MM.1S (cell line): ENCODE measurements around the gene PARVA.

ENCODE experiments used
- DNase-seq: peaks from one replicate; pipeline ENCODE4 v3.0.0-alpha.2; 2015
- H2AFZ ChIP-seq: fragments of 300-600 bp; sonication (generic); 2 replicates; pipeline ENCODE4 v1.6.0; 2016; ENCODE audit warnings: antibody characterized with exemption, low read length
- H3F3A ChIP-seq: fragments of 300-600 bp; sonication (generic); 2 replicates; pipeline ENCODE4 v1.6.1; 2016; ENCODE audit warnings: mild to moderate bottlenecking, antibody characterized with exemption, low read length, moderate library complexity, mixed read lengths; ENCODE audit not compliant: insufficient read depth
- H3K27ac ChIP-seq: fragments of 300-600 bp; sonication (generic); 2 replicates; pipeline ENCODE4 v1.5.1; 2016; ENCODE audit warnings: mild to moderate bottlenecking, low read length
- H3K27me3 ChIP-seq: fragments of 300-600 bp; sonication (generic); replicated peaks from 2 replicates; pipeline ENCODE4 v1.6.0; 2016; ENCODE audit warnings: low read length; ENCODE audit not compliant: insufficient read depth
- H3K36me3 ChIP-seq: fragments of 300-600 bp; sonication (generic); replicated peaks from 2 replicates; pipeline ENCODE4 v1.6.1; 2016; ENCODE audit warnings: mild to moderate bottlenecking, low read length, mixed read lengths; ENCODE audit not compliant: insufficient read depth
- H3K4me1 ChIP-seq: fragments of 300-600 bp; sonication (generic); 2 replicates; pipeline ENCODE4 v1.6.1; 2016; ENCODE audit warnings: low read length, mixed read lengths
- H3K4me2 ChIP-seq: fragments of 300-600 bp; sonication (generic); 2 replicates; pipeline ENCODE4 v1.6.0; 2016; ENCODE audit warnings: low read depth, low read length
- H3K4me3 ChIP-seq: fragments of 300-600 bp; sonication (generic); 2 replicates; pipeline ENCODE4 v1.5.1; 2016; ENCODE audit warnings: low read length, mixed read lengths
- H3K79me2 ChIP-seq: fragments of 300-600 bp; sonication (generic); 2 replicates; pipeline ENCODE4 v1.6.1; 2016; ENCODE audit warnings: mixed run types, low read length, mixed read lengths
- H3K9ac ChIP-seq: fragments of 300-600 bp; sonication (generic); 2 replicates; pipeline ENCODE4 v1.6.1; 2016; ENCODE audit warnings: low read length, mixed read lengths
- H3K9me2 ChIP-seq: fragments of 300-600 bp; sonication (generic); replicated peaks from 2 replicates; pipeline ENCODE4 v1.6.1; 2016; ENCODE audit warnings: mild to moderate bottlenecking, low read length, mixed read lengths; ENCODE audit not compliant: insufficient read depth
- H3K9me3 ChIP-seq: fragments of 300-600 bp; sonication (generic); replicated peaks from 2 replicates; pipeline ENCODE4 v1.6.1; 2016; ENCODE audit warnings: mild to moderate bottlenecking, low read length, mixed read lengths; ENCODE audit not compliant: insufficient read depth
- H4K20me1 ChIP-seq: fragments of 300-600 bp; sonication (generic); 2 replicates; pipeline ENCODE4 v1.6.1; 2016; ENCODE audit warnings: mild to moderate bottlenecking, low read length, moderate library complexity, mixed read lengths; ENCODE audit not compliant: insufficient read depth
- CTCF ChIP-seq: fragments of 300-600 bp; sonication (generic); IDR thresholded peaks from 2 replicates; pipeline ENCODE4 v1.5.1; 2016; ENCODE audit warnings: antibody characterized with exemption, low read length, mixed read lengths
- EZH2 ChIP-seq: fragments of 300-600 bp; sonication (generic); optimal IDR thresholded peaks from 2 replicates; pipeline ENCODE3; 2017; ENCODE audit warnings: low read depth, mild to moderate bottlenecking, antibody characterized with exemption, low read length, mixed read lengths
- EZH2phosphoT487 ChIP-seq: fragments of 300-600 bp; sonication (generic); IDR thresholded peaks from 2 replicates; pipeline ENCODE4 v1.6.1; 2018; ENCODE audit warnings: antibody characterized with exemption, low read length

The PARVA gene

DNA sequence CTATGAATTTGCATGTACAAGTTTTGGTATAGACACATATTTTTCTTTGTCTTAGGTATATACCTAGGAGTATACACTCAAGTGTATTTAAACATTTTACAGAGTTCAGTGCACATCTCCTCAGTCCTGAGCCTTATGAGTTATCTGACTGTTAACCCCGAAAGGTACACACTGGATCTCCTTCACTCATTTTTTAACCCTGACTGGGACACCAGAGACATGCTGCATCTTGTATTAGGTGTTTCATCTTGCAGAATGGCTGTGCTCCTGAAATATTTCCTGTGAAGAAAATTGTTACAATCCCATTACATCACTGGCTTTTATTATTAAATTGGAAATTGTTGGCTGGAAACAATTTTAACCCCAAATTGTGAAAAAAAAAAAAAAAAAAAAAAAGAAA lies 15.3 kb downstream of the PARVA start:
- no peaks in the 10 kb centered on the region for H3K79me2 ChIP-seq
- H4K20me1 ChIP-seq = no peaks in the 10 kb centered on the region
- no peak overlapping the region for H3K4me2 ChIP-seq
- no peak overlapping the region for H3K9ac ChIP-seq
- no peak for TF ChIP-seq EZH2
- H3K9me3 ChIP-seq = no peaks in the 10 kb centered on the region
- H3K36me3 ChIP-seq = no peaks in the 10 kb centered on the region
- no peak for DNase-seq
- H3K27me3 ChIP-seq = no peaks in the 10 kb centered on the region
- no peak overlapping the region for H3K27ac ChIP-seq
- no peaks in the 10 kb centered on the region for H3K4me1 ChIP-seq
- H3F3A ChIP-seq = no peaks in the 10 kb centered on the region
- H3K9me2 ChIP-seq = no peaks in the 10 kb centered on the region
- no peak overlapping the region for H3K4me3 ChIP-seq
- no peak overlapping the region for H2AFZ ChIP-seq

GRCh38 chr11:12393691-12394090 lies 16.3 kb downstream of the PARVA start:
- no peak for TF ChIP-seq EZH2
- no peak for TF ChIP-seq EZH2phosphoT487
- TF ChIP-seq CTCF = no peak
- no peak overlapping the region for H3K4me3 ChIP-seq

DNA sequence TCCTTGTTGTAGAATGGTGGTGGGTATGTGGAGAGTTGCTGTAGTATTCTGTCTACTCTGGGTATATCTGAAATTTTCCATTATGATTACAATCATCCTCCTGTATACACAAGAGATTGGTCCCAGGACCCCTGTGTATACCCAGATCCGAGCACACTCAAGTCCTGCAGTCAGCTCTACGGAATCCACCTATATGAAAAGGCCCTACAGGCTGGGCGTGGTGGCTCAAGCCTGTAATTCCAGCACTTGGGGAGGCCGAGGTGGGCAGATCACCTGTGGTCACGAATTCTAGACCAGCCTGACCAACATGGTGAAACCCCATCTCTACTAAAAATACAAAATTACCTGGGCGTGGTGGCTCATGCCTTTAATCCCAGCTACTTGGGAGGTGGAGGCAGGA lies 17.2 kb downstream of the PARVA start:
- H3K4me3 ChIP-seq = no peak overlapping the region
- H3K36me3 ChIP-seq = no peaks in the 10 kb centered on the region
- no peaks in the 10 kb centered on the region for H3K79me2 ChIP-seq
- no peak overlapping the region for H3K4me2 ChIP-seq
- H3K9ac ChIP-seq = no peak overlapping the region
- no peak overlapping the region for H2AFZ ChIP-seq
- H3K9me3 ChIP-seq = no peaks in the 10 kb centered on the region
- H3F3A ChIP-seq = no peaks in the 10 kb centered on the region
- no peak for DNase-seq
- no peaks in the 10 kb centered on the region for H3K9me2 ChIP-seq
- no peak overlapping the region for H3K27ac ChIP-seq
- no peaks in the 10 kb centered on the region for H3K27me3 ChIP-seq
- no peaks in the 10 kb centered on the region for H3K4me1 ChIP-seq
- TF ChIP-seq EZH2phosphoT487 (no peak), CTCF (no peak), EZH2 (no peak)
- no peaks in the 10 kb centered on the region for H4K20me1 ChIP-seq

More at GRCh38 chr11:12393691-12394090, 16.3 kb downstream of the PARVA start:
- Histone ChIP-seq H3K9me3 (no peaks in the 10 kb centered on the region), H4K20me1 (no peaks in the 10 kb centered on the region), H3K4me2 (no peak overlapping the region), H3K27ac (no peak overlapping the region), H3K9ac (no peak overlapping the region), H3K4me1 (no peaks in the 10 kb centered on the region), H3F3A (no peaks in the 10 kb centered on the region), H2AFZ (no peak overlapping the region), H3K9me2 (no peaks in the 10 kb centered on the region), H3K79me2 (no peaks in the 10 kb centered on the region), H3K36me3 (no peaks in the 10 kb centered on the region), H3K27me3 (no peaks in the 10 kb centered on the region)
- DNase-seq = no peak

DNA sequence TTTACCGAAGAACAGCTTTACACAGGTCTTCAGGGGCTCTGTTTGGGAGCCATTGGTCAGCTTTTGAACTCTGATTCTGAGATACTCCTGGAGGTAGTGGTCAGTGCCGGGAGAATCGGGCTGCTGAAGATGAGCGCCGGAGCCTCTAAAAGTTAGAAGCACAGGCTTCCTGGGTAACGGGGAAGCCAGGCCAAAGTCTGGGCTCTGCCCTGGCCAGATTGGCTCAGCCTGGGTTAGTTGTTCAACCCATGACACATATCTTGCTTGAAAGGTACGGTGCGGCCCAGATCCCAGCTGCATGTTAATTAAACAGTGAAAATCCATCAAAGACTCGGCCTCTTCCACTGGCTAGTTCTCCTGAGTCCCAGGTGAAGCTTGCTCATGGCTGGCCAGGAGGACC lies 18.0 kb downstream of the PARVA start:
- no peaks in the 10 kb centered on the region for H3K79me2 ChIP-seq
- no peaks in the 10 kb centered on the region for H4K20me1 ChIP-seq

More for the DNA sequence above, 18.0 kb downstream of the PARVA start:
- Histone ChIP-seq H3K9ac (no peak overlapping the region), H3K4me1 (no peaks in the 10 kb centered on the region), H3K36me3 (no peaks in the 10 kb centered on the region), H3F3A (no peaks in the 10 kb centered on the region), H3K9me2 (no peaks in the 10 kb centered on the region), H3K27ac (no peak overlapping the region), H3K9me3 (no peaks in the 10 kb centered on the region), H3K27me3 (no peaks in the 10 kb centered on the region), H3K4me3 (no peak overlapping the region), H3K4me2 (no peak overlapping the region), H2AFZ (no peak overlapping the region)
- DNase-seq = no peak
- TF ChIP-seq CTCF = no peak
- TF ChIP-seq EZH2phosphoT487 = no peak
- TF ChIP-seq EZH2 = no peak
